Measurements from ENCODE around the gene TAL1.

Gene TAL1

GRCh38 chr1:47181955-47182675 lies 49.9 kb downstream of the TAL1 start:
- Histone ChIP-seq H3K27me3 (ENCODE audit: control insufficient read depth, insufficient read depth, low read length, poor library complexity, severe bottlenecking) (peaks cover 17% of the 10 kb centered on the region), H3K27ac (ENCODE audit: insufficient read depth, low read depth, low read length, poor library complexity, severe bottlenecking) (no peak overlapping the region), H3K4me1 (ENCODE audit: control insufficient read depth, insufficient read depth, low read length) (no peaks in the 10 kb centered on the region), H3K36me3 (ENCODE audit: control insufficient read depth, insufficient read depth, low read length) (no peaks in the 10 kb centered on the region), H3K9me3 (ENCODE audit: control insufficient read depth, low read length) (no peaks in the 10 kb centered on the region), H3K4me3 (ENCODE audit: insufficient read depth, low read depth, low read length) (no peak overlapping the region)
- WGBS, 2 experiments = 73 to 74% methylated on average over 7 of the region's 7 CpGs

- H3K4me3 ChIP-seq (ENCODE audit: insufficient read depth, low read depth, low read length) = no peak overlapping the region
- H3K27me3 ChIP-seq (ENCODE audit: control insufficient read depth, insufficient read depth, low read length, poor library complexity, severe bottlenecking) = peaks cover 17% of the 10 kb centered on the region
- no peaks in the 10 kb centered on the region for H3K36me3 ChIP-seq (ENCODE audit: control insufficient read depth, insufficient read depth, low read length)
- WGBS, 2 experiments = 68 to 70% methylated on average over 18 of the region's 18 CpGs
- no peaks in the 10 kb centered on the region for H3K4me1 ChIP-seq (ENCODE audit: control insufficient read depth, insufficient read depth, low read length)
- H3K27ac ChIP-seq (ENCODE audit: insufficient read depth, low read depth, low read length, poor library complexity, severe bottlenecking) = no peak overlapping the region
- no peaks in the 10 kb centered on the region for H3K9me3 ChIP-seq (ENCODE audit: control insufficient read depth, low read length)
Observed at GRCh38 chr1:47181095-47181954, 50.7 kb downstream of the TAL1 start.

GRCh38 chr1:47180603-47181094 lies 51.4 kb downstream of the TAL1 start:
- Histone ChIP-seq H3K27me3 (ENCODE audit: control insufficient read depth, insufficient read depth, low read length, poor library complexity, severe bottlenecking) (peaks cover 17% of the 10 kb centered on the region), H3K27ac (ENCODE audit: insufficient read depth, low read depth, low read length, poor library complexity, severe bottlenecking) (no peak overlapping the region), H3K36me3 (ENCODE audit: control insufficient read depth, insufficient read depth, low read length) (no peaks in the 10 kb centered on the region), H3K4me3 (ENCODE audit: insufficient read depth, low read depth, low read length) (no peak overlapping the region), H3K4me1 (ENCODE audit: control insufficient read depth, insufficient read depth, low read length) (no peaks in the 10 kb centered on the region), H3K9me3 (ENCODE audit: control insufficient read depth, low read length) (no peaks in the 10 kb centered on the region)
- 65 to 72% methylated on average over 3 of the region's 3 CpGs for WGBS, 2 experiments

- H3K4me1 ChIP-seq (ENCODE audit: control insufficient read depth, insufficient read depth, low read length) = no peaks in the 10 kb centered on the region
- no peak overlapping the region for H3K4me3 ChIP-seq (ENCODE audit: insufficient read depth, low read depth, low read length)
- H3K9me3 ChIP-seq (ENCODE audit: control insufficient read depth, low read length) = no peaks in the 10 kb centered on the region
- 90 to 95% methylated on average over 3 of the region's 3 CpGs for WGBS, 2 experiments
- H3K27ac ChIP-seq (ENCODE audit: insufficient read depth, low read depth, low read length, poor library complexity, severe bottlenecking) = no peak overlapping the region
- peaks cover 17% of the 10 kb centered on the region for H3K27me3 ChIP-seq (ENCODE audit: control insufficient read depth, insufficient read depth, low read length, poor library complexity, severe bottlenecking)
- H3K36me3 ChIP-seq (ENCODE audit: control insufficient read depth, insufficient read depth, low read length) = no peaks in the 10 kb centered on the region
Observed at GRCh38 chr1:47179988-47180563, 51.9 kb downstream of the TAL1 start.

GRCh38 chr1:47179017-47179987 lies 52.7 kb downstream of the TAL1 start:
- no peaks in the 10 kb centered on the region for H3K9me3 ChIP-seq (ENCODE audit: control insufficient read depth, low read length)
- H3K4me3 ChIP-seq (ENCODE audit: insufficient read depth, low read depth, low read length) = peak overlapping the region; percentile 35
- no peaks in the 10 kb centered on the region for H3K4me1 ChIP-seq (ENCODE audit: control insufficient read depth, insufficient read depth, low read length)
- no peaks in the 10 kb centered on the region for H3K36me3 ChIP-seq (ENCODE audit: control insufficient read depth, insufficient read depth, low read length)
- H3K27ac ChIP-seq (ENCODE audit: insufficient read depth, low read depth, low read length, poor library complexity, severe bottlenecking) = no peak overlapping the region
- WGBS, 2 experiments = 18 to 20% methylated on average over 30 of the region's 30 CpGs
- H3K27me3 ChIP-seq (ENCODE audit: control insufficient read depth, insufficient read depth, low read length, poor library complexity, severe bottlenecking) = peaks cover 17% of the 10 kb centered on the region

GRCh38 chr1:47178654-47179016 lies 53.4 kb downstream of the TAL1 start:
- WGBS, 2 experiments = 82% methylated on average over 8 of the region's 8 CpGs
- no peaks in the 10 kb centered on the region for H3K4me1 ChIP-seq (ENCODE audit: control insufficient read depth, insufficient read depth, low read length)
- H3K4me3 ChIP-seq (ENCODE audit: insufficient read depth, low read depth, low read length) = peak overlapping the region; percentile 35
- H3K9me3 ChIP-seq (ENCODE audit: control insufficient read depth, low read length) = no peaks in the 10 kb centered on the region
- peaks cover 17% of the 10 kb centered on the region for H3K27me3 ChIP-seq (ENCODE audit: control insufficient read depth, insufficient read depth, low read length, poor library complexity, severe bottlenecking)
- H3K36me3 ChIP-seq (ENCODE audit: control insufficient read depth, insufficient read depth, low read length) = no peaks in the 10 kb centered on the region
- no peak overlapping the region for H3K27ac ChIP-seq (ENCODE audit: insufficient read depth, low read depth, low read length, poor library complexity, severe bottlenecking)

GRCh38 chr1:47178020-47178419 lies 54.0 kb downstream of the TAL1 start:
- Histone ChIP-seq H3K4me3 (ENCODE audit: insufficient read depth, low read depth, low read length) (no peak overlapping the region), H3K4me1 (ENCODE audit: control insufficient read depth, insufficient read depth, low read length) (no peaks in the 10 kb centered on the region), H3K9me3 (ENCODE audit: control insufficient read depth, low read length) (no peaks in the 10 kb centered on the region), H3K27me3 (ENCODE audit: control insufficient read depth, insufficient read depth, low read length, poor library complexity, severe bottlenecking) (peaks cover 17% of the 10 kb centered on the region), H3K27ac (ENCODE audit: insufficient read depth, low read depth, low read length, poor library complexity, severe bottlenecking) (no peak overlapping the region), H3K36me3 (ENCODE audit: control insufficient read depth, insufficient read depth, low read length) (no peaks in the 10 kb centered on the region)
- WGBS, 2 experiments = 92 to 94% methylated on average over 5 to 6 of the region's 6 CpGs

- H3K36me3 ChIP-seq (ENCODE audit: control insufficient read depth, insufficient read depth, low read length) = no peaks in the 10 kb centered on the region
- peaks cover 12% of the 10 kb centered on the region for H3K27me3 ChIP-seq (ENCODE audit: control insufficient read depth, insufficient read depth, low read length, poor library complexity, severe bottlenecking)
- no peak overlapping the region for H3K4me3 ChIP-seq (ENCODE audit: insufficient read depth, low read depth, low read length)
- WGBS, 2 experiments = 25 to 28% methylated on average over 11 of the region's 11 CpGs
- H3K27ac ChIP-seq (ENCODE audit: insufficient read depth, low read depth, low read length, poor library complexity, severe bottlenecking) = no peak overlapping the region
- no peaks in the 10 kb centered on the region for H3K9me3 ChIP-seq (ENCODE audit: control insufficient read depth, low read length)
- no peaks in the 10 kb centered on the region for H3K4me1 ChIP-seq (ENCODE audit: control insufficient read depth, insufficient read depth, low read length)
Observed at GRCh38 chr1:47175227-47175934, 56.6 kb downstream of the TAL1 start.

- Histone ChIP-seq H3K36me3 (ENCODE audit: control insufficient read depth, insufficient read depth, low read length) (no peaks in the 10 kb centered on the region), H3K9me3 (ENCODE audit: control insufficient read depth, low read length) (no peaks in the 10 kb centered on the region), H3K27me3 (ENCODE audit: control insufficient read depth, insufficient read depth, low read length, poor library complexity, severe bottlenecking) (peaks cover 4% of the 10 kb centered on the region), H3K27ac (ENCODE audit: insufficient read depth, low read depth, low read length, poor library complexity, severe bottlenecking) (no peak overlapping the region), H3K4me1 (ENCODE audit: control insufficient read depth, insufficient read depth, low read length) (no peaks in the 10 kb centered on the region), H3K4me3 (ENCODE audit: insufficient read depth, low read depth, low read length) (no peak overlapping the region)
Observed at GRCh38 chr1:47174656-47175020, 57.4 kb downstream of the TAL1 start.
